Smooth muscle cell (in vitro differentiated cells): ENCODE measurements around the gene WDR44. TPM values are rescaled to one million over a fixed set of nuclear protein-coding genes. Genes with fewer than 3 reads are reported as not detected.

Source experiments
- DNase-seq: peaks from one replicate; lab custom pipeline; 2025; ENCODE audit not compliant: unreplicated experiment; lab: John Stamatoyannopoulos, UW
- H2AFZ ChIP-seq: fragments of 200-600 bp; sonication (generic); 2 replicates; pipeline ENCODE4 v1.6.0; 2016; ENCODE audit warnings: antibody characterized with exemption, low read depth, mild to moderate bottlenecking
- H3F3A ChIP-seq: fragments of 200-600 bp; sonication (generic); 2 replicates; pipeline ENCODE4 v1.6.0; 2017; ENCODE audit warnings: antibody characterized with exemption, low read depth
- H3K27ac ChIP-seq: fragments of 200-600 bp; sonication (generic); 2 replicates; pipeline ENCODE4 v1.5.1; 2016; ENCODE audit warnings: low read depth, mild to moderate bottlenecking
- H3K27me3 ChIP-seq: fragments of 200-600 bp; sonication (generic); 2 replicates; pipeline ENCODE4 v1.6.1; 2016; ENCODE audit warnings: low read depth, mild to moderate bottlenecking
- H3K36me3 ChIP-seq: fragments of 200-600 bp; sonication (generic); 2 replicates; pipeline ENCODE4 v1.5.1; 2016; ENCODE audit warnings: low read depth
- H3K4me1 ChIP-seq: fragments of 200-600 bp; sonication (generic); 2 replicates; pipeline ENCODE4 v1.5.1; 2016; ENCODE audit warnings: low read depth
- H3K4me2 ChIP-seq: fragments of 200-600 bp; sonication (generic); 2 replicates; pipeline ENCODE4 v1.6.0; 2016; ENCODE audit warnings: mild to moderate bottlenecking
- H3K4me3 ChIP-seq: fragments of 200-600 bp; sonication (generic); 2 replicates; pipeline ENCODE4 v1.5.1; 2016; ENCODE audit warnings: mild to moderate bottlenecking
- H3K79me2 ChIP-seq: fragments of 200-600 bp; sonication (generic); 2 replicates; pipeline ENCODE4 v1.6.0; 2016; ENCODE audit warnings: low read depth, mild to moderate bottlenecking
- H3K9ac ChIP-seq: fragments of 200-600 bp; sonication (generic); 2 replicates; pipeline ENCODE4 v1.6.0; 2016; ENCODE audit warnings: low read depth
- H3K9me3 ChIP-seq: fragments of 200-600 bp; sonication (generic); replicated peaks from 2 replicates; pipeline ENCODE4 v1.5.1; 2016; ENCODE audit warnings: low read depth
- H4K20me1 ChIP-seq: fragments of 200-600 bp; sonication (generic); 2 replicates; pipeline ENCODE4 v1.6.0; 2016; ENCODE audit warnings: low read depth
- WGBS: methylation state at CpG from one replicate; pipeline ENCODE4 v1.1.7; 2016; ENCODE audit warnings: low lambda C conversion rate; 5-methylcytosine and 5-hydroxymethylcytosine counted together
- polyA plus RNA-seq: library from polyadenylated mRNA; unstranded; fragments of >200 nt; fragmentation: Nextera tagmentation; extraction: Ambion mirVana; gene quantifications from 2 replicates; pipeline ENCODE4 v1.2.1, GENCODE V29; 2016
- total RNA-seq: library from RNA; depleted of rRNA; stranded (reverse); fragments of >200 nt; gene quantifications from 2 replicates; pipeline ENCODE4 v1.2.3, GENCODE V29; 2014
- TF ChIP-seq, protein P1 (sequence below): fragments of 200-600 bp; sonication (generic); IDR thresholded peaks from 2 replicates; pipeline ENCODE4 v1.5.1; 2017; ENCODE audit warnings: borderline replicate concordance, mild to moderate bottlenecking, antibody characterized with exemption; ENCODE audit not compliant: insufficient read depth, poor library complexity, severe bottlenecking

WDR44 gene
- total and polyA plus RNA-seq, 2 experiments from 2014 or later = 10.0 to 18.4 TPM

DNA sequence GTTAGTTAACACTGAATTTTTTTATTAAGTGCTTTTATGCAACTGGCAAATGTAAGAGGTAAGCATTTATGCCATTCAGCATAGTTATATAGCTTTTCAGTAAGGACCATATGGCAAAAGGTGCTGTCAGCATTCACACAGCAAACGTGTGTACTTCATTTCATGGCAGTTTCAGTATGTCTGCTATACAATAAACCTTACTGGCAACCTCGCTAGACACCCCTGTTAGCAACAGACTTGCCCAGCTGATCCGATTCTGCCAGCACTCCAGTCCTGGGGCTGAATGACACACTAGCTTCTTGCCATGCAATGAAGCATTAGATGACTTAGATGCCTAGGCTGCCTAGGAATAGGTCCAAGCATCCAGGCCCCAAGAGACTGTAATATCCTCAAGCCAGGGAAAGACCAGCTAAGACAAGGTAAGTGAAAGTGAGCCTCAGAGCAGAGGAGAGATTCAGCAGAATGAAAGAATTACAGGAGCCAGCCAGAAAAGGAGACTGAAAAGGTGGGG lies 102.4 kb downstream of the WDR44 start:
- Histone ChIP-seq H3K4me3 (no peak overlapping the region), H3F3A (no peaks in the 10 kb centered on the region), H3K36me3 (peaks cover 4% of the 10 kb centered on the region), H3K4me1 (no peaks in the 10 kb centered on the region), H2AFZ (no peak overlapping the region), H3K4me2 (no peak overlapping the region), H3K27ac (no peak overlapping the region), H4K20me1 (no peaks in the 10 kb centered on the region), H3K9me3 (no peaks in the 10 kb centered on the region), H3K79me2 (no peaks in the 10 kb centered on the region), H3K27me3 (no peaks in the 10 kb centered on the region), H3K9ac (no peak overlapping the region)
- no peak for DNase-seq
- WGBS = 65% methylated on average over 3 of the region's 3 CpGs
- TF ChIP-seq, protein P1, sequence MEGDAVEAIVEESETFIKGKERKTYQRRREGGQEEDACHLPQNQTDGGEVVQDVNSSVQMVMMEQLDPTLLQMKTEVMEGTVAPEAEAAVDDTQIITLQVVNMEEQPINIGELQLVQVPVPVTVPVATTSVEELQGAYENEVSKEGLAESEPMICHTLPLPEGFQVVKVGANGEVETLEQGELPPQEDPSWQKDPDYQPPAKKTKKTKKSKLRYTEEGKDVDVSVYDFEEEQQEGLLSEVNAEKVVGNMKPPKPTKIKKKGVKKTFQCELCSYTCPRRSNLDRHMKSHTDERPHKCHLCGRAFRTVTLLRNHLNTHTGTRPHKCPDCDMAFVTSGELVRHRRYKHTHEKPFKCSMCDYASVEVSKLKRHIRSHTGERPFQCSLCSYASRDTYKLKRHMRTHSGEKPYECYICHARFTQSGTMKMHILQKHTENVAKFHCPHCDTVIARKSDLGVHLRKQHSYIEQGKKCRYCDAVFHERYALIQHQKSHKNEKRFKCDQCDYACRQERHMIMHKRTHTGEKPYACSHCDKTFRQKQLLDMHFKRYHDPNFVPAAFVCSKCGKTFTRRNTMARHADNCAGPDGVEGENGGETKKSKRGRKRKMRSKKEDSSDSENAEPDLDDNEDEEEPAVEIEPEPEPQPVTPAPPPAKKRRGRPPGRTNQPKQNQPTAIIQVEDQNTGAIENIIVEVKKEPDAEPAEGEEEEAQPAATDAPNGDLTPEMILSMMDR = no peak

DNA sequence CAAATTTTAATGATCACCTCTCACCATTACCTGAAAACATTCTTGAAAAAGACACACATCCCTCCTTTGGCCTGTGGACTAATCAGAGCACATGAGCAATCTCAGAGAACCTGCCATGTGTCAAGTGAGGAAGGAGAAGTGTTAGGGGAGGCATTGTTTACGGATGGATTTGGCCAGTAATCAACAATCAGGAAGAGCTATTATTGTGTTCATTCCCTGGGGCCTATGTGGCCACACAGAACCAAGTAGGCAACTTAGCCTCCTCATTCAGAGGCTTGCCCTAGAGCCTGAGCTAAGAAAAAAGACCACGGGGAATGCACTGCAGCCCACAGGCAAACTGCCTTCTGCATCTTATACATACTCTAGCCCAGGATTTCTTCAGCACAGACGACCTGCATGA lies 109.1 kb downstream of the WDR44 start:
- no peaks in the 10 kb centered on the region for H3K4me1 ChIP-seq
- TF ChIP-seq, protein P1 = no peak
- H3K4me2 ChIP-seq = no peak overlapping the region
- no peak overlapping the region for H2AFZ ChIP-seq
- no peaks in the 10 kb centered on the region for H3K27me3 ChIP-seq
- DNase-seq = no peak
- no peaks in the 10 kb centered on the region for H3K9me3 ChIP-seq
- no peak overlapping the region for H3K27ac ChIP-seq
- no peak overlapping the region for H3K4me3 ChIP-seq
- H3K9ac ChIP-seq = no peak overlapping the region
- no peaks in the 10 kb centered on the region for H4K20me1 ChIP-seq
- 82% methylated on average over 3 of the region's 3 CpGs for WGBS
- no peaks in the 10 kb centered on the region for H3F3A ChIP-seq
- peaks cover 4% of the 10 kb centered on the region for H3K36me3 ChIP-seq
- no peaks in the 10 kb centered on the region for H3K79me2 ChIP-seq

DNA sequence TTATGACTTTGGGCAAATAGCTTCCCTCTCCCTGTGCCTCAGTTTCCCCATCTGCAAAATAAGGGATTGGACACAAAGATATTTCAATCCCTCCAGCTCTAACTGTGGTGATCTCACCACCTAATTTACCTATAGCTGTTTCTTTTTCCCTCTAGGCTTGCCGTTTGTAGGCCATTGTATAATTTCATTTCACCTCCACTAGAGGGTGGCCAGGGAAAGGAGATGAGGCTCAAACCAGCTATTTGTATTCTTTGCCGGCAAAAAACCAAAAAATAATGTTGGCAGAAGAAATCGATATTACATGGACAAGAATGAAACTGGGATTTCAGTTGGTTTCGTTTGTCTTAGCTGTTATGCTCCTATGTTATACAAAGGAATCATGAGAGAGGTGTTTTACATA lies 113.6 kb downstream of the WDR44 start:
- Histone ChIP-seq H3K4me2 (no peak overlapping the region), H3K36me3 (no peaks in the 10 kb centered on the region), H3F3A (no peaks in the 10 kb centered on the region), H3K27ac (no peak overlapping the region), H3K9ac (no peak overlapping the region), H4K20me1 (no peaks in the 10 kb centered on the region), H3K4me3 (no peak overlapping the region), H3K9me3 (no peaks in the 10 kb centered on the region), H3K27me3 (no peaks in the 10 kb centered on the region), H3K79me2 (no peaks in the 10 kb centered on the region), H2AFZ (no peak overlapping the region), H3K4me1 (no peaks in the 10 kb centered on the region)
- no peak for DNase-seq
- WGBS = 64% methylated on average over 4 of the region's 4 CpGs
- TF ChIP-seq, protein P1 = peak; percentile 34

DNA sequence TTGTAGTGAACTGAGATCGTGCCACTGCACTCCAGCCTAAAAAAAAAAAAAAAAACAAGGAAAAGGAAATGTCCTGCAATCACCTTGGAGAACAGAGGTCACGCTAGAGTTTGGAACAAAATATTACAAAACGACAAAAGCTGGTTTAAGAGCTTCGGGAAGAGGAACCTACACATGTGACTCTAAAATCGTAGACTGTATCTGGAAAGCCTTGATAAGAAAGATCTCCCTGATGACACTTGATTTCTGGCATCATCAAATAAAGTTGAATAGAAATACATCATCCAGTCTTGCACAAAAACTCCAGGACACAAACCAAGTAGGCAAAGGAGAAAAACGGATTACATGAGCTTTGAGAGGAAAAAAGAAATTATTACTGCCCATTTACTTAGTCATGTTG lies 118.6 kb downstream of the WDR44 start:
- Histone ChIP-seq H3K4me1 (no peaks in the 10 kb centered on the region), H3K4me2 (no peak overlapping the region), H3K9me3 (no peaks in the 10 kb centered on the region), H3K79me2 (no peaks in the 10 kb centered on the region), H3K4me3 (no peak overlapping the region), H2AFZ (no peak overlapping the region), H3K27me3 (no peaks in the 10 kb centered on the region), H3K27ac (no peak overlapping the region), H3K9ac (no peak overlapping the region), H4K20me1 (no peaks in the 10 kb centered on the region), H3F3A (no peaks in the 10 kb centered on the region), H3K36me3 (no peaks in the 10 kb centered on the region)
- 82% methylated on average over 6 of the region's 6 CpGs for WGBS
- DNase-seq = no peak
- TF ChIP-seq, protein P1 = no peak
